Measurements from ENCODE around the gene IFNAR1.
"Not testable (repeated sequence)": the region's sequence is repeated elsewhere in the genome, so short reads cannot be mapped to it uniquely, and the experiment has no call there.

The IFNAR1 gene

DNA sequence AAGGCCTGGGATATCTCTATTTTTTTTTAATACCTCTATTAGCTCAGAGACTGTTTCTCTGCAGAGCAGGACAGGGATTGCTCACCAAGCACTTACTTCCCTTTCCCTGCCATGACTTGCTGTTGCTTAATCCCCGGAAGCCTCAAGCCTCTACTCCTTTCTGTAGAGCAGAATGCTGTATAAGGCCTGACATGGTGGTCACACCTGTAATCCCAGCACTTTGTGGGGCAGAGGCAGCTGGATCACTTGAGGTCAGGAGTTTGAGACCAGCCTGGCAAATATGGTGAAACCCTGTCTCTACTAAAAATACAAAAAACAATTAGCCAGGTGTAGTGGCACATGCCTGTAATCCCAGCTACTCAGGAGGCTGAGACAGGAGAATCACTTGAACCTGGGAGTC, 55.2 kb downstream of the IFNAR1 start:
- DNase-seq = peak; percentile 81

DNA sequence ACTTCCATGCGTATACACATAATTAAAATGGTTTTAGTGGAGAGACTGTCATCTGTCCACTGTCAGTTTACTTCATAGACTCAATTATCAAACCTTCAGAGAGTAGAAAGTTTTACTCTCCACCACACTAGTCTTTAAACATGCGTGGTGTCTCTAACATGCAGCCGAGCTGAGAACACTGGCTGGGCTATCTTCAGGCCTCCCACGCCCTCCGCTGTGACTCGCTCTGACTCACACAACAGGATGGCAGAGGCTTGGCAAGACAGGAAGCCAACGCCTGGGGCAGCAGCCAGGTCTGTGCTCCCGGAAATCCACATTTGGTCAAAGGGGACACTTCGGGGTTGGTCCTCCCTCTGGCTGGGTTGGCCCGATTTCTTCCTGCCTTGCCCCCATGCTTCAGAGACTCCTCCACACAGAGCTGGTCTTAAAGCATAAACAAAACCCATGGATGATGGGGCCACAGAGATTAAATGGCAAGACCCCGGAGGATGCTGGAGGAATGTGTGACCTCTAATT, 55.8 kb downstream of the IFNAR1 start:
- peak; percentile 79 for DNase-seq

DNA sequence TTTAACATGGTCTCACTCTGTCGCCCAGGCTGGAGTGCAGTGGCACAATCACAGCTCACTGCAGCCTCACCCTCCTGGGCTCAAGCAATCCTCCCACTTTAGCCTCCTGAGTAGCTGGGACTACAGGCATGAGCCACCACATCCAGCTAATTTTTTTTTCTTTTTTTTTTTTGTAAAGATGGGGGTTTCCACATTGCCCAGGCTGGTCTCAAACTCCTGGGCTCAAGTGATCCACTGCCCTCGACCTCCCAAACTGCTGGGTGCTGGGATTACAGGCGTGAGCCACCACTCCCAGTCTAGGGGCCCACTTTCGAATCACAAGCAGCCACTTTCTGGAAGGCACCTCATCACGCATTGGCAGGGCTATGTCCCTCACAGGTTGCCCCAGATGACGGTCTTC, 56.6 kb downstream of the IFNAR1 start:
- not testable (repeated sequence) for DNase-seq

DNA sequence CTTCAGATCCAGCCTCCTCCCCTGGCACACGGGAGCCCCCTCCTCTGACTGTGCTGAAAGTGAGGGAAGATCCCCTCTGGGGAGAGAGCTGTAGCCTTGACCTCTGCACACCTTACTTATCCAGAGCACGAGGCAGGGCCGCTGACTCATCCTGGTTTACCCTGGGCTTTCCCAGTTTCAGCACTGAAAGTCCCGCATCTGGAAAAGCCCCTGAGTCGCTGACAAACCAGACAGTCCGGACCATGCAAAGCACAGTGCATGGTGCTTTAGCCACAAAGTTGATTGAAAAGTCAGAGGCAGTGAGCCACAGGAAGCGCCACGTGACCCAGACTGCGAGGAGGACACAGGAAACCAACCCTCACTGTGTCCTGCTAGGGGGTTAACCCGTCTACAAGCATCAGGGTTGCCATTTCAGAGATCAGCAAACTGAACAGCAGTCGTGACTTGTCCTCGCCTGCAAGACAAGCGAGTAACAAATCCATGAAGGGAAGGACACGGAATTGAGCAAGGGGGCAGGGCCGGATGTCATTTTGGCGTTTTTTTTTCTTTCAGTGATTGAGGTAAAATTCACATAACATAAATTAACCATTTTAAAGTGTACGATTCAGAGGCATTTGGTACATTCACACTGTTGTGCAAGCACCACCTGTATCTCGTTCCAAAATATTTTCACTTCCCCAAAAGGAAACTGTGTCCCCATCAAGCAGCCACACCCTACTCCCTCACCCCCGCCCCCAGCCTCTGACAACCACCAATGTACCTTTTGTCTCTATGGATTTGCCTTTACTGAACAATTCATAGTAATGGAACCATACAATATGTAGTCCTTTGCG, 58.5 kb downstream of the IFNAR1 start:
- DNase-seq = peak; percentile 75

DNA sequence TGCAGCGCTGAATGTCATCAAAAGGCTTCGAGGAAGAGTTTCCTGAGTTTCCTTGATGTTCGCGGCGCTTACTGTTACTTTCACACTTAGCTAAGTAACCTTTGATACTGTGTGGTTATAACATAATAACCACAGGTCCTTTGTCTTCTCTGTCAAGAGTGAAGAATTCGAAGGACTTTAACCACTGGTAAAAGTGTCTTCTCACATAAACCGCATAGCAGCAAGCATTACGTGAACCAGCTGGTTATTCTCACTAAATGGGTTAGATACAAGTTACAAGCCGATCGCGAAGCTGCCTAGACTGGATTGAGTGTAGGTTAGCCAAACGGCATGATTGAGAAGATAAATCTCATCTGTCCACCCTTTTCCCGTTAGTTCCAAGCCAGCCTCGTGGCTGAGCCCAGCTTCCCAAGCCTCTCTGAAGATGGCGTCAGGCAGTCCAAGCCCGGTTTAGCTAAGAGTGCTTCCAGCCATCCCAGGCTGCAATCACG, 60.1 kb downstream of the IFNAR1 start:
- DNase-seq = no peak

DNA sequence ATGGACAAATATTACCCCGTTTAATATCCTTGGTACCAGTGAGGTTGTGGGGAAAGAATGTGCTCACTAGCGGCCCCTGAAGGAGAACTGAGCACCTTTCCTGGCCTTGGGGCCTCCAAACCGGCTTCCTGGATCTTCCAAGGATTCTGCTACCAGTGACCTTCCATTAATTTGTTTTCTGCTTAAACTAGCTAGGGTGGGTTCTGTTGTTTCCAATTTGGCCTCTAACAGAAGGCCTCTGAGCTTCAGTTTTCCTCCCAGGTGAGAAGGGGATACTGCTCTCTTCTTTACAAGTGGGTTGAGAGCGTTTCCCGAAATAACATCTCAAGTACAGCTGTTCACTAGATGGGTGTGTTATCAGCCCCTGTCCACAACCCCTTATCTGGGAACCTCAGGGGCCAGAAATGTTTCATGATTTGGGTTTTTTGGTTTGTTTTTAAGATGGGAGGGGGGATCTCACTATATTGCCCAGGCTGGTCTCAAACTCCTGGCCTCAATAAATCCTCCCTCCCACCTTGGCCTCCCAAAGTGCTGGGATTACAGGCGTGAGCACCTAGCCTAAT, 61.5 kb downstream of the IFNAR1 start:
- peak; percentile 84 for DNase-seq

DNA sequence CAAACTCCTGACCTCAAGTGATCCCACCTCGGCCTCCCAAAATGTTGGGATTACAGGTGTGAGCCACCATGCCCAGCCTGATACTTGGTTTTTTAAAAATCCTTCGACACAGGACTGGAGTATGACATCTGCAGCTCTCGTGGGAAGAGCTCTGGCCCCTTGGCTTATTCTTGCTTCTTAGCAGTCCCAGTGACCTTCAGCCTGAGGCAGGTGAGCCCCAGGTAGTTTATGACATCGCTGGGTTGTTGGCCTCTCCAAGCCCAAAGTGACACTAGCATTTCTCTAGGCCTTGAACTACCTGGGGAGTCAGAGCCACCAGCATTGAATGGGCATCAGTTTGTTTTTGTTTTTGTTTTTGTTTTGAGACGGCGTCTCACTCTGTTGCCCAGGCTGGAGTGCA, 62.5 kb downstream of the IFNAR1 start:
- DNase-seq = no peak

DNA sequence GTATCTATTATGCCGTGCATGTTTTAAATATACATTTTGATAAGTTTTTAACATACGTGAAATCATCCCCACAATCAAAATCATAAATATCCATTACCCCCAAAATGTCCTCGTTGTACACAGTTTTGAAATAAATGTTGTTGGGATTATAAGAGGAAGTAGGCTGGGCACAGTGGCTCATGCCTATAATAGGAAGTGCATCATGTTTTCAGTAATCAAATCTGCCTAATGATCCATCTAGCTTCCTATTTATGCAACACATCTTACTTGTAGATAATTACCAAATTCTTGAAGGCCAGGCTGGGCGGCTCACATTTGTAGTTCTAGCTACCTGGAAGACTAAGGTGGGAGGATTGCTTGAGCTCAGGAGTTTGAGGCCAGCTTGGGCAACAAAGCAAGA, 63.4 kb downstream of the IFNAR1 start:
- peak; percentile 41 for DNase-seq

DNA sequence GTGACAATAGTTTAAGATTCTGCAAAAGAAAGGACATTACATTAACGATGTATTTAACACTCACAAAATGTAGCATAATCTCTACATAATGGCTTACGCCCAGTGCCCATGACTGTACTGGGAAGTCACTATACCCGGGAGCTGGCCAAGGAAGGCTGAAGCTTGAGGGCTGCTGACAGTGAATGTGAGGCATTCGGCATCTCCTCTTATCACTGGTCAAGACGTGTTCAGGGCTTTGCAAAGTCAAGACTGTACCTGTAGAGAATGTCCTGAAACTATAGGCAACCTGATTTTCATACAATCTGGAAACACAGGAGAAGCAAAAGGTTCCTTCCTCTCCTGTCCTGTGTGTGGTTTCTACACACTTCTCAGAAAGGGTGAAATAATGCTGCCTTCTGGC, 65.7 kb downstream of the IFNAR1 start:
- DNase-seq = no peak

DNA sequence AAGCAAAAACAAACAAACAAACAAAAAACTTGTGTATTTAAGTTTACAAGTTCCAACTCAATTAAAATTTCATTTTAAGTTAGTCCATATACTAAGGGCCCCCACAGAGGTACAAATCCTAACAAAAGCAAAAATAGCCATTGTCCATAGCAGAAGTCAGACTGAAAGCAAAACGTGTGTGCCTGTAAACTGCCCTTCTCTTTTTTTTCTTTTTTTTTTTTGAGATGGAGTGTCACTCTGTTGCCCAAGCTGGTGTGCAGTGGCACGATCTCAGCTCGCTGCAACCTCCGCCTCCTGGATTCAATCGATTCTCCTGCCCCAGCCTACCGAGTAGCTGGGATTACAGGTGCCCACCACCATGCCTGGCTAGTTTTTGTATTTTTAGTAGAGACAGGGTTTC, 66.9 kb downstream of the IFNAR1 start:
- DNase-seq = no peak

DNA sequence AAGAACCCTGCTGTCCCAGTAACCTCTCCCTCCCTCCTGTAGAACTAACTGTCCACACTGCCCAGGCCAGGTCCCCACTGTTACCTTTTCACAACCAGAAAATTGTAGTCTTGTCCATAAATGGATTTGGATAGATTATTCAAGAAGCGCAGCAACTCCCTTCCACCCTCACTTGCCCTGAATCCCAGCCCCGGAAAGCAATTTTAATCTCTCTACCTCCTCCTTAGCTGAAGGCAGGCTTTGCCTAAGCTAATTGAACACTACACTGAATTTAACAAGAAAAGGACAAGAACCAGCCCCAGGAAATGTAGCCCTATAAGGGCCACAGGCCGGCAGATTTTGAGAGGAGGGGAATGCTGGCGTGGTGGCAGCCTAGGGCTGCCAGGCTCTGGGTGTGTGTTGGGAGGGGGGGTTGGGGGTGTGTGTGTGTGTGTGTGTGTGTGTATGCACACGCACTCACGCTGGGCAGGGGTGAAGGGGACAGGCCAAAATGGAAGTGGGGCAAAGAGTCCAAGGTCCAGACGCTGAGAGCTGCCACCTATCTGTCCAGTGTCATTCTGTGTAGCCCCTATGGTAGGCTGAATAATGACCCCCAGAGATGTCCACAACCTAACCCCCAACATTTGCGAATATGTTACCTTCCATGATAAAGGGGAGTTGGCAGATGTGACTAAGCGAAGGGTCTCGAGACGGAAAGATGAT, 67.7 kb downstream of the IFNAR1 start:
- DNase-seq = no peak

DNA sequence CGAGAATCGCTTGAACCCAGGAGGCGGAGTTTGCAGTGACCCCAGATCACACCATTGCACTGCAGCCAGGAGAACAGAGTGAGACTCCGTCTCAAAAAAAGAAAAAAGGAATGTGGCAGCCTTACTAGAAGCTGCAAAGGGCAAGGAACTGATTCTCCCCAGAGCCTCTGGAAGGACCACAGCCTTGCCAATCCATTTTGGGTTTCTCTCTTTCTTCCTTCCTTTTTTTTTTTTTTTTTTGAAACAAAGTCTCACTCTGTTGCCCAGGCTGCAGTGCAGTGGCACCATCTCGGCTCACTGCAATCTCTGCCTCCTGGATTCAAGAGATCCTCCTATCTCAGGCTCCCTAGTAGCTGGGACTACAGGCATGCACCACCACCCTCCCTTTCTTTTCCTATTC, 68.6 kb downstream of the IFNAR1 start:
- no peak for DNase-seq

DNA sequence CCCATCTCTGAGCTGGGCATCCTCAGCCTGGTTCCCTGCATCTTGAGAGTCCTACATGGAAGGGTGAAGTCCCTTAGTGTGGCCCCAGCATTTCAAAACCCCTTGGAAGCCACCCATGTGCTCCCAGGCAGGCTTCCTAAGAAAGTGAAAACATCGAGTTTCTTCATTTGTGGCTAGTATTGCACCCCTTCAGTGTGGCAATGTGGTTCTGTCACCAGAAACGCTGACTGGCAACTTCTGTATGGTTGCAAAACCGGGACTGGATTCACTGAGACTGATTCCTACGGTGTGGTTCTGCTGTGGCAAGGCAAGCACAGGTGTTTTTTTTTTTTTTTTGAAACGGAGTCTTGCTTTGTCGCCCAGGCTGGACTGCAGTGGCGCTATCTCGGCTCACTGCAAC, 69.5 kb downstream of the IFNAR1 start:
- peak; percentile 20 for DNase-seq

DNA sequence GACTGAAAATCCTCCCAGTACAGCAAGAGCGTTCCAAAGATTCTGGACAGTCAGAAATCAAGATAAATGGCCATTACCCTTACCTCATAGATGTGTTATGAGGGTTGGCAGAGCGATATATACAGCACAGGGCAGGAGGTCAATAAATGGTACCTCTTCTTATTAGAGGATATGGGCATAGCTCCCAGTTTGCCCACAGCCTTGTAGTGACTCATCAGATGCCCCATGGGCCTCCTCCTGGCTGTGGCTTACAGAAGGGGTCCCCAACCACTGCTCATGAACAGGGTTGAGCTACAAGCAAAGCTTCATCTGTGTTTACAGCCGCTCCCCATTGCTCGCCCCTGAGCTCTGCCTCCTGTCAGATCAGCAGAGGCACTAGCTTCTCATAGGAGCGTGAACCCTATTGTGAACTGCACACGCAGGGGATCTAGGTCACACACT, 71.1 kb downstream of the IFNAR1 start:
- DNase-seq = no peak

DNA sequence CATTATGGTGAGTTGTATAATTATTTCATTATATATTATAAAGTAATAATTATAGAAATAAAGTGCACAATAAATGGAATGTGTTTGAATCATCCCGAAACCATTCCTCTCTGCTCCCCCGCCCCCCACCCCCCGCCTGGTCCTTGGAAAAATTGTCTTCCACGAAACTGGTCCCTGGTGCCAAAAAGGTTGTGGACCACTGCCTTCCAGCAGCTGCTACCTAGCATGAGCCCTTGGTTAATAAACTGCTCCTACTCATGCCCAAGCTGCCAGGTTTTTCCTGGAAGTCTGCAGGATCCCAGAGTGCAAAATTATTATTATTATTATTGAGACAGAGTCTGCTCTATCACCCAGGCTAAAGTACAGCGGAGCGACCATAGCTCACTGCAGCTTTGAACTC, 71.7 kb downstream of the IFNAR1 start:
- DNase-seq = no peak

DNA sequence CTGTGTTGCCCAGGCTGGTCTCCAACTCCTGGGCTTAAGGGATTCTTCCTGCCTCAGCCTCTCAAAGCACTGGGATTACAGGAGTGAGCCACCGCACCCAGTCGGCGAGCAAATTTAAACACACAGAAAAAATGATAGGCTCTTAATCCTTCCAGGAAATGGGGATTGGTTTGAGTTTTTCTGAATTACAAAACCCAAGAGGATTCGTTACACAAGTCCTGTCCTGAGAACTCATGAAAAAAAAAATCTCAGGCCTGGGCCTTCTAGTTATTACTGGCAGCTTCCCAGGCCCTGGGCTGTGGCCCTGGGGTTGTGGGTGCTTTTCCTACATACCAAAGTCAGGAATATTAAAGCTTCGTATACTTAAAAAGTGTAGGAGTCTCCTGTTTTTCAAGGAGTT, 72.2 kb downstream of the IFNAR1 start:
- DNase-seq = no peak

DNA sequence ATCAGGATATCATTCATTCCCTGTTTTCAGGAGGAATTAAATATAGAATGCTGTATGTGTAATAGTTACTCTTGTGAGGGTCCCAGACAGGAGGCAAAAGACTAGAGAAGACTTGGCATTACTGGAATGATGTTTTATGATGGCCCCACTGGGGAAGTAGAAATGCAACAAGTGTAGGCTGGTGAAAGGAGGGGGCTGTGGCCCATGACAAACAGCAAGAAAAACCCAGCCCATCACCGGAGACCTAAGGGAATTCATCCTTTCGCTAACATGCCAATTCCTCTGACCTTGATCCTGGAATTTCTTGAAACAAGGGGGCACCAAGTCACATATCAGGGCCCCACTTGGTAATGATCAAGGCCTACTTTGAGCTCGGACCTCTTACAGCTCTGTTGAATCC, 72.9 kb downstream of the IFNAR1 start:
- DNase-seq = no peak

DNA sequence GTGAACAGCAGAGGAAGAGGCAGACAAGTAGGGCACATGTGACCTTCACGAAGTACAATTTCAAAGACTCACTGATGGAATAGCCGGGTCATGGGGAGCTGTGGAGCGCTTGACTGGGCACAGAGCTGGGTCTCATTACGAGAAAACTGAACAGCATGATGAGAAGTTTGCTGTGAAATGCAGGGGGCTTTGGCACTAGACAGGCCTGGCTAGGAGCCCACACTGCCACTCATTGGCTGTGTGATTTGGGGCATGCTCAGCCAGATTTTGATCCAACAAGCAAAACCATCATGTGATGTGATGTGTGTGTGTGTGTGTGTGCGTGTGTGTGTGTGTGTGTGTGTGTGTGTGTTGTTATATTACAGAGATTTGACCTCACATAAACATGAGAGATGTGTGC, 73.6 kb downstream of the IFNAR1 start:
- no peak for DNase-seq

DNA sequence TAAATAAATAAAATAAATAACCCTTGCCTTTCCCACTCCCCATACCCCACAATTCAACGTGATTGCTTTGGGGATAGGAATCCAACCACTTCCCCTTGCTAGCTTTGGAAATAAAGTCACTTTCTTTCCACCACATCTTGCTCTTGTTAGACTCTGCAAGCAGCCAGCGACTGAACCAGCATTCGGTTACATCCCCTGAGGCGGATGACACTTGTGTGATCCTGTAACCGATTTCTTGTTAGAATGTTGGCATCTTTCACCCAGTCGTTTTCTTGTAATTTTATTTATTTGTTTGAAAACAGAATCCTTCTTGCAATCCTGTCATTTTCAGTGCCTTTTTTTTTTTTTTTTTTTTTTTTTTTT, 76.8 kb downstream of the IFNAR1 start:
- DNase-seq = no peak

DNA sequence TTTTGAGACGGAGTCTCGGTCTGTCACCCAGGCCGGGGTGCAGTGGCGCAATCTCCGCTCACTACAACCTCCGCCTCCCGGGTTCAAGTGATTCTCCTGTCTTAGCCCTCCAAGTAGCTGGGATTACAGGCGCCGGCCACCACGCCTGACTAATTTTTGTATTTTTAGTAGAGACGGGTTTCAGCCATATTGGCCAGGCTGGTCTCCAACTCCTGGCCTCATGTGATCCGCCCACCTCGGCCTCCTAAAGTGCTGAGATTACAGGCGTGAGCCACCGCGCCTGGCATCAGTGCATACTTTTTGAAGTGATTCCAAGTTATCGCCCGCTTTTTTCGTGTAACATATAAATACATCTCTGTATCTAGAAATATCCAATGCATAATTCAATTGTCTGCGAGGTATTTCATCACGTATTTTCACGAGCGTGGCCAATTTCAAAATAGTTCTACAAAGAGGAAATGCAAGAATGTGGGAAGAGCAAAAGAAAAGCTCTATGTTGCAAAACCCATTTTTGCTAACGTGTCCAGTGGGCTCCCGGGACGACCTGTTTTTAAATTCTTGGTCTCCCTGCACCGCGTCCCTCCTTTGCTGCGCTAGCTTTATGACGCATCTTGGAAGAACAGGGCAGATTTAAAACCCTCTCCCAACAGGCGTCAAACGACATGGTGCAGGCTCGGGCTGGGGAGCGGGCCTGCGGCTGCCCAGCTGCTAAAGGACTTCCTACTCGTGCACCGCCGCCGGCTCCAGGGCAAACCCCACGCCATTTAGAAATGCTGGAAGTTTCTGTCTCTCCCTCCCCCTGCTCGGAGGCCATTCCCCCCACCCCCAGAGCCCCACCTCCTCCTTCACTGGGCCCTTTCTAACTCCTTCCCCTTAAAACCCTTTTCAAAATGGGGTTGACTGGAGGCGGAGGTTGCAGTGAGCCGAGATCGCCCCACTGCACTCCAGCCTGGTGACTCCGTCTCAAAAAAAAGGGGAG, 77.5 kb downstream of the IFNAR1 start:
- DNase-seq = no peak

DNA sequence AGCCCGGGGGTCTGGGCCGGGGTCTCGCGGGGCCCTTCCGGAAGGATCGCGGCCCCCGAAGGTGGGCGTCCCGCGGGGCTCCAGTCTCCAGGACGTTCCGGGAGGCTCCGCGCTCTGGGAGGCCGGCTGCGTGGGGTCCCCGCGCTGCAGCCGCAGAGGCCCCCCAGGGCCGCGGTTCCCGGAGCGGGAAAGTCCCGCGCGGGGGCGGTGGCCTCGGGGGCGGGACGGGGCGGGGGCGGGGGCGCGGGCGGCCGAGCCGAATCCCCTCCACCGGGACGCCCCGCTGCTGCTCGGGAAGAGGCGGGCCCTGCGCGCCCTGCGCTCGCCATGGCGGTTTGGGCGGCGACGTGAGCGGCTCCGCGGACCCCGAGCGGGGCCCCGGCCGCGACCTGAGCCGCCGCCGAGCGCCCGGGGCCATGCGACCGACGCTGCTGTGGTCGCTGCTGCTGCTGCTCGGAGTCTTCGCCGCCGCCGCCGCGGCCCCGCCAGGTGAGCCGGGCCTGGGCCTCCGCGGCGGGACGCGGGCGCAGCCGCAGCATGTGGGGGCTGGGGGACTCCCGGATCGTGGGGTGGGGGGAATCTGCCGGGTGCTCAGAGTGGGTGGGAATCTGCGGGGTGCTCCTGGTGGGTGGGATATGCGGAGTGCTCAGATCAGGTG, 78.5 kb downstream of the IFNAR1 start, which contains the start of gene IFNGR2:
Gene IFNGR2 (plus strand): TSS at position 286 of the 658 bp plus-strand sequence. CDS start 131 bp downstream, at position 417.
- no peak for DNase-seq
